Panc1 (cell line): ENCODE results near the gene YWHAG. TPM values are rescaled to one million over a fixed set of nuclear protein-coding genes. Genes with fewer than 3 reads are reported as not detected.

Experiments
- ATAC-seq: fragments of 200-7000 bp; cut with Tn5 transposase; 2 replicates; pipeline ENCODE4 v1.9.1; 2020; ENCODE audit warnings: mild to moderate bottlenecking, moderate library complexity
- BruUV-seq: library from RNA; stranded (reverse); fragments of 400-500 nt; replicated peaks from 2 replicates; lab custom pipeline; 2021; lab: Mats Ljungman, UMichigan
- CTCF ChIA-PET: fragments of 300-600 bp; sonication (Branson Sonifier 250); formaldehyde crosslinking; loops from one replicate; lab custom pipeline; 2022; ENCODE audit warnings: antibody characterized with exemption; lab: Charles Lee
- POLR2A ChIA-PET: fragments of 300-600 bp; sonication (Branson Sonifier 250); formaldehyde crosslinking; loops from one replicate; lab custom pipeline; 2022; ENCODE audit warnings: antibody characterized with exemption; lab: Charles Lee
- DNase-seq: peaks from one replicate; pipeline ENCODE4 v3.0.0-alpha.2; 2010; ENCODE audit warnings: low read depth, low spot score
- H3K27ac ChIP-seq: 2 replicates; pipeline ENCODE4 v1.5.1; 2011; ENCODE audit warnings: mild to moderate bottlenecking, low read length, inconsistent platforms
- H3K27me3 ChIP-seq: fragments of 200-500 bp; sonication (Bioruptor generic); 2 replicates; pipeline ENCODE4 v1.6.0; 2014; ENCODE audit warnings: low read length, inconsistent platforms; ENCODE audit not compliant: control insufficient read depth, insufficient read depth
- H3K36me3 ChIP-seq: fragments of 200-500 bp; sonication (Bioruptor generic); 2 replicates; pipeline ENCODE4 v1.5.1; 2014; ENCODE audit warnings: inconsistent platforms, mild to moderate bottlenecking, low read length, moderate library complexity; ENCODE audit not compliant: control insufficient read depth, insufficient read depth
- H3K4me1 ChIP-seq: 2 replicates; pipeline ENCODE4 v1.5.1; 2011; ENCODE audit warnings: inconsistent platforms, mild to moderate bottlenecking, low read length, moderate library complexity; ENCODE audit not compliant: control insufficient read depth, insufficient read depth
- H3K4me3 ChIP-seq, 2 experiments: 2 replicates each; pipeline ENCODE4 v1.5.1; 2011 to 2012; ENCODE audit warnings: low read depth in 2 of 2, low read length in 2 of 2, mild to moderate bottlenecking in 2 of 2, inconsistent platforms in 1 of 2, moderate library complexity in 1 of 2
- H3K9me3 ChIP-seq: fragments of 200-500 bp; sonication (Bioruptor generic); 2 replicates; pipeline ENCODE4 v1.5.1; 2014; ENCODE audit warnings: low read depth, mild to moderate bottlenecking, inconsistent platforms, low read length, moderate library complexity; ENCODE audit not compliant: control insufficient read depth, insufficient read depth
- POLR2AphosphoS5 ChIP-seq: IDR thresholded peaks from 2 replicates; pipeline ENCODE4 v1.6.1; 2012; ENCODE audit warnings: mild to moderate bottlenecking, low read depth, low read length, moderate library complexity
- SIN3A ChIP-seq: IDR thresholded peaks from 2 replicates; pipeline ENCODE4 v1.6.1; 2012; ENCODE audit warnings: low read depth, mild to moderate bottlenecking, low read length, moderate library complexity, borderline replicate concordance; ENCODE audit not compliant: insufficient read depth
- TCF7L2 ChIP-seq: IDR thresholded peaks from 2 replicates; pipeline ENCODE4 v1.6.1; 2011; ENCODE audit warnings: mild to moderate bottlenecking, low read depth, low read length, inconsistent platforms
- in situ Hi-C: cut with HindIII; loops from 2 replicates; pipeline ENCODE4 v1.10.0; 2016; ENCODE audit warnings: low sequenced_read_pairs, low pct_unique_long_range_greater_than_20kb
- intact Hi-C: fragments of 100-400 bp; cut with micrococcal nuclease; formaldehyde crosslinking; loops from one replicate; pipeline ENCODE4 v1.10.0; 2022; ENCODE audit not compliant: unreplicated experiment
- total RNA-seq: library from RNA; stranded (reverse); gene quantifications from one replicate; pipeline ENCODE4 v1.2.1, GENCODE V29; 2021; ENCODE audit not compliant: unreplicated experiment
- TF ChIP-seq, protein P1 (sequence below): fragments of 450-650 bp; IDR thresholded peaks from 2 replicates; pipeline ENCODE4 v1.5.1; 2017; ENCODE audit warnings: mild to moderate bottlenecking
- TF ChIP-seq, protein P2 (sequence below), 2 experiments: IDR thresholded peaks; 2 replicates each; pipeline ENCODE4 v1.6.1; 2011 to 2012; ENCODE audit warnings: low read depth in 2 of 2, control low read depth in 1 of 2, low read length in 1 of 2, mild to moderate bottlenecking in 1 of 2, moderate library complexity in 1 of 2; ENCODE audit not compliant: insufficient read depth in 1 of 2

The YWHAG gene
- total RNA-seq, 1 experiment from 2014 or later, result 210 TPM

DNA sequence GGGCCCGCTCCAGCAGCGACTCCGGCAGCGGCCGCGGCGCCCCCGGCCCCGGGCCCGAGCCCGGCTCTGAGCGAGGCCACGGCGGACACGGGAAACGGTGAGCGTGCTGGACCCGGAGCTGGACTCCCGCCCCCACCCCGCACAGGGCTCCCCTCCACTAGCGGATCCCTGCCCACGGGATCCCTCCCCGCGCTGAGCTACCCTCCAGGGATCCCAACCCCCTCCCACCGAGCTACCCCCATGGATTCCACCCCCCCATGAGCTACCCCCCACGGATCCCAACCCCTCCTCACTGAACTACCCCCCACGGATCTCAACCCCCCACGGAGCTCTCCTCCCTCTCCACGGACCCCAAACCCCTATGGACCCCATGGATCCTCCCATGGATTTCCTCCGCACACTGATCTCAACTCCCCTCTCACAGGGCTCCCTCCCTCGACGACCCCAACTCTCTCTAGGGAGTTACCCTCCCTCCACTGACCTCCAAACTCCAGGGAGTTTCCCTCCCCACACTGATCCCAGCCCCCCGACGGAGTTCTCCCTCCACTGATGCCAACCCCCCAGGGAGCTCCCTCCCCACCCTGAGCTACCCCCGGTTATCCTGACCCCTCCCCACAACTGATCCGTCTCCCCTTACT, 77.0 kb downstream of the YWHAG start:
- ChIA-PET CTCF (interaction anchor here (0.5 to 1.1 kb wide), 2 partner anchors 32 to 61 kb away, joined by 6 to 17 read pairs; no protein-coding TSS in a partner anchor), POLR2A (no interaction called here)
- Histone ChIP-seq H3K4me1 (peaks cover 17% of the 10 kb centered on the region), H3K27me3 (no peaks in the 10 kb centered on the region), H3K4me3 (peak overlapping the region; percentile 59 to 65), H3K36me3 (no peaks in the 10 kb centered on the region), H3K27ac (no peak overlapping the region), H3K9me3 (no peaks in the 10 kb centered on the region)
- intact Hi-C loops (no loop called here), in situ Hi-C loops (no loop called here)
- DNase-seq, result no peak
- no peak for ATAC-seq
- TF ChIP-seq POLR2AphosphoS5, result no peak
- TF ChIP-seq, protein P1, sequence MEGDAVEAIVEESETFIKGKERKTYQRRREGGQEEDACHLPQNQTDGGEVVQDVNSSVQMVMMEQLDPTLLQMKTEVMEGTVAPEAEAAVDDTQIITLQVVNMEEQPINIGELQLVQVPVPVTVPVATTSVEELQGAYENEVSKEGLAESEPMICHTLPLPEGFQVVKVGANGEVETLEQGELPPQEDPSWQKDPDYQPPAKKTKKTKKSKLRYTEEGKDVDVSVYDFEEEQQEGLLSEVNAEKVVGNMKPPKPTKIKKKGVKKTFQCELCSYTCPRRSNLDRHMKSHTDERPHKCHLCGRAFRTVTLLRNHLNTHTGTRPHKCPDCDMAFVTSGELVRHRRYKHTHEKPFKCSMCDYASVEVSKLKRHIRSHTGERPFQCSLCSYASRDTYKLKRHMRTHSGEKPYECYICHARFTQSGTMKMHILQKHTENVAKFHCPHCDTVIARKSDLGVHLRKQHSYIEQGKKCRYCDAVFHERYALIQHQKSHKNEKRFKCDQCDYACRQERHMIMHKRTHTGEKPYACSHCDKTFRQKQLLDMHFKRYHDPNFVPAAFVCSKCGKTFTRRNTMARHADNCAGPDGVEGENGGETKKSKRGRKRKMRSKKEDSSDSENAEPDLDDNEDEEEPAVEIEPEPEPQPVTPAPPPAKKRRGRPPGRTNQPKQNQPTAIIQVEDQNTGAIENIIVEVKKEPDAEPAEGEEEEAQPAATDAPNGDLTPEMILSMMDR, result no peak
- no peak for TF ChIP-seq TCF7L2
- no peak for TF ChIP-seq SIN3A
- TF ChIP-seq, protein P2, sequence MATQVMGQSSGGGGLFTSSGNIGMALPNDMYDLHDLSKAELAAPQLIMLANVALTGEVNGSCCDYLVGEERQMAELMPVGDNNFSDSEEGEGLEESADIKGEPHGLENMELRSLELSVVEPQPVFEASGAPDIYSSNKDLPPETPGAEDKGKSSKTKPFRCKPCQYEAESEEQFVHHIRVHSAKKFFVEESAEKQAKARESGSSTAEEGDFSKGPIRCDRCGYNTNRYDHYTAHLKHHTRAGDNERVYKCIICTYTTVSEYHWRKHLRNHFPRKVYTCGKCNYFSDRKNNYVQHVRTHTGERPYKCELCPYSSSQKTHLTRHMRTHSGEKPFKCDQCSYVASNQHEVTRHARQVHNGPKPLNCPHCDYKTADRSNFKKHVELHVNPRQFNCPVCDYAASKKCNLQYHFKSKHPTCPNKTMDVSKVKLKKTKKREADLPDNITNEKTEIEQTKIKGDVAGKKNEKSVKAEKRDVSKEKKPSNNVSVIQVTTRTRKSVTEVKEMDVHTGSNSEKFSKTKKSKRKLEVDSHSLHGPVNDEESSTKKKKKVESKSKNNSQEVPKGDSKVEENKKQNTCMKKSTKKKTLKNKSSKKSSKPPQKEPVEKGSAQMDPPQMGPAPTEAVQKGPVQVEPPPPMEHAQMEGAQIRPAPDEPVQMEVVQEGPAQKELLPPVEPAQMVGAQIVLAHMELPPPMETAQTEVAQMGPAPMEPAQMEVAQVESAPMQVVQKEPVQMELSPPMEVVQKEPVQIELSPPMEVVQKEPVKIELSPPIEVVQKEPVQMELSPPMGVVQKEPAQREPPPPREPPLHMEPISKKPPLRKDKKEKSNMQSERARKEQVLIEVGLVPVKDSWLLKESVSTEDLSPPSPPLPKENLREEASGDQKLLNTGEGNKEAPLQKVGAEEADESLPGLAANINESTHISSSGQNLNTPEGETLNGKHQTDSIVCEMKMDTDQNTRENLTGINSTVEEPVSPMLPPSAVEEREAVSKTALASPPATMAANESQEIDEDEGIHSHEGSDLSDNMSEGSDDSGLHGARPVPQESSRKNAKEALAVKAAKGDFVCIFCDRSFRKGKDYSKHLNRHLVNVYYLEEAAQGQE (IDR thresholded peaks at IDR 0.05; ENCODE audit: insufficient read depth in 1 of 2, low read depth in 2 of 2, low read length in 1 of 2), result no peak
- BruUV-seq, result no TSS peak

DNA sequence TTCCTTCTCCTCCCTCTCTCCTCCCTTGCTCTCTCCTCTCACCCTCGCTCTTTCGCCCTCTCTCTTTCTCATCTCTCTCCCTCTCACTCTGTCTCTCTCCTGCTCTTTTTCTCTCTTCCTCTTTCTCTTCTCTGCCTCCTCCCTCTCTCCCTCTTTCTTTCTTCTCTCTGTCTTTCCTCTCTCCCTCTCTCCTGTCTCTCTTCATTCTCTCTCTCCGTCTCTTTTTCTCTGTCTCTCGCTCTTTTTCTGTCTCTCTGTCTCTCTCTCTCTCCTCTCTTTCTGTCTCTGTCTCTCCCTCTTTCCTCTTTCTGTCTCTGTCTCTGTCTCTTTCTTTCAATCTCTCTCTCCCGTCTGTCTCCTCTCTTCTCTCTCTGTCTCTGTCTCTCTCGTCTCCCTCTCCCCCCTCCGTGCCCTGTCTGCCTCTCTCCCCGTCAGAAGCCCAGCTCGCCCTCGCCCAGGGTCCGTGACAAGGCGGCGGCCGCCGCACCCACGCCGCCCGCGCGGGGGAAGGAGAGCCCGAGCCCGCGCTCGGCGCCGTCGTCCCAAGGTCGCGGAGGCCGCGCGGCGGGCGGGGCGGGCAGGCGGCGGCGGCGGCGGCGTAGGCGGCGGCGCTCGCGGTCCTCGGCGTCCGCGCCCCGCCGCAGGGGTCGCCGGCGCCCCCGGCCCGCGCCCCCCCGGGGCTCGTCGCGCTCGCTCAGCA, 77.6 kb downstream of the YWHAG start:
- H3K27ac ChIP-seq, result peak overlapping the region; percentile 59; the same call in 1 of the 2 replicates
- no TSS peak for BruUV-seq
- TF ChIP-seq POLR2AphosphoS5, result no peak
- TF ChIP-seq, protein P1, result no peak
- TF ChIP-seq, protein P2 (IDR thresholded peaks at IDR 0.05; ENCODE audit: insufficient read depth in 1 of 2, low read depth in 2 of 2, low read length in 1 of 2), result no peak
- TF ChIP-seq TCF7L2, result no peak
- CTCF ChIA-PET, result no interaction called here
- no peaks in the 10 kb centered on the region for H3K36me3 ChIP-seq
- H3K27me3 ChIP-seq, result no peaks in the 10 kb centered on the region
- no peak for DNase-seq
- ATAC-seq, result peak; percentile 19; the same call in 1 of the 2 replicates
- peaks cover 13% of the 10 kb centered on the region for H3K4me1 ChIP-seq
- in situ Hi-C loops (no loop called here), intact Hi-C loops (no loop called here)
- H3K9me3 ChIP-seq, result no peaks in the 10 kb centered on the region
- POLR2A ChIA-PET, result interaction anchor here (0.6 kb wide), 1 partner anchor 11 kb away, joined by 3 read pairs; no protein-coding TSS in a partner anchor
- peak overlapping the region; percentile 59 to 65 for H3K4me3 ChIP-seq
